ENCODE results near the gene KCTD17.

KCTD17 gene

GRCh38 chr22:37021041-37021440 is 30.5 kb upstream of the KCTD17 start:
- DNase-seq (ENCODE audit: low spot score): no peak

GRCh38 chr22:37021710-37022482 is 29.6 kb upstream of the KCTD17 start:
- DNase-seq (ENCODE audit: low spot score): peak; percentile 56

GRCh38 chr22:37022483-37023337 is 28.8 kb upstream of the KCTD17 start:
- DNase-seq (ENCODE audit: low spot score): no peak

- no peak for DNase-seq (ENCODE audit: low spot score)
These were observed 27.7 kb upstream of the KCTD17 start for GRCh38 chr22:37023743-37024338.

GRCh38 chr22:37024339-37025157 is 27.0 kb upstream of the KCTD17 start:
- DNase-seq (ENCODE audit: low spot score): no peak

- DNase-seq (ENCODE audit: low spot score): no peak
These were observed 26.0 kb upstream of the KCTD17 start for GRCh38 chr22:37025500-37026070.

- no peak for DNase-seq (ENCODE audit: low spot score)
These were observed 25.2 kb upstream of the KCTD17 start for GRCh38 chr22:37026325-37026724.

GRCh38 chr22:37027556-37027955 is 24.0 kb upstream of the KCTD17 start:
- DNase-seq (ENCODE audit: low spot score): no peak

GRCh38 chr22:37028692-37029674 is 22.6 kb upstream of the KCTD17 start:
- DNase-seq (ENCODE audit: low spot score): no peak

GRCh38 chr22:37030560-37031281 is 20.8 kb upstream of the KCTD17 start:
- DNase-seq (ENCODE audit: low spot score): no peak

GRCh38 chr22:37032134-37032534 is 19.4 kb upstream of the KCTD17 start:
- DNase-seq (ENCODE audit: low spot score): no peak

- DNase-seq (ENCODE audit: low spot score): no peak
These were observed 18.7 kb upstream of the KCTD17 start for GRCh38 chr22:37032535-37033460.

GRCh38 chr22:37033605-37034430 is 17.7 kb upstream of the KCTD17 start:
- DNase-seq (ENCODE audit: low spot score): no peak

GRCh38 chr22:37036655-37037377 is 14.7 kb upstream of the KCTD17 start:
- no peak for DNase-seq (ENCODE audit: low spot score)

- no peak for DNase-seq (ENCODE audit: low spot score)
These were observed 13.9 kb upstream of the KCTD17 start for GRCh38 chr22:37037669-37038068.

- no peak for DNase-seq (ENCODE audit: low spot score)
These were observed 12.1 kb upstream of the KCTD17 start for GRCh38 chr22:37039466-37039865.
